ENCODE measurements around the gene CKM.
"Not testable (repeated sequence)": the region's sequence is repeated elsewhere in the genome, so short reads cannot be mapped to it uniquely, and the experiment has no call there.

Gene CKM

GRCh38 chr19:45321848-45322247, 827 bp downstream of the CKM start:
- DNase-seq (ENCODE audit: low read depth in 1 of 2, low spot score in 1 of 2) = no peak

- DNase-seq (ENCODE audit: low read depth in 1 of 2, low spot score in 1 of 2) = no peak
Observed at GRCh38 chr19:45320997-45321775, 1.5 kb downstream of the CKM start.

DNA sequence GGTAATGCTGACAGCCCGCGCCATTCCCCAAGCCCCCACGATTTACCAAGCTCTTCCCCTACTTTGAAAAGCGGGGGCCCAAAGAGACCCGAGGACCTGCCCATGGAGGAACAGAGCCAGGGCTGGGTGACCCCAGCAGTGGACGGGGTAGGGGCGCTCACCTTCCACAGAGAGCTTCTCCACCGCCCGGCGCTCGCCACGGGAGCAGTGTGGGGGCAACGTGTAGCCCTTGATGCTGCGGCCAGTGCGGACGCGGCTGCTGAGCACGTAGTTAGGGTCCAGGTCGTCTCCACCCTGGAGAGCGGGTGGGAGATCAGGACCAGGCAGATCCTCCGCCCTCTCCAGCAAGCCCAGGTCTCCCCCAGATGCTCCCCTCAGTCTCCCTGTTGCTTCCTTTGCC, 7.4 kb downstream of the CKM start:
- DNase-seq (ENCODE audit: low read depth in 1 of 2, low spot score in 1 of 2) = no peak

DNA sequence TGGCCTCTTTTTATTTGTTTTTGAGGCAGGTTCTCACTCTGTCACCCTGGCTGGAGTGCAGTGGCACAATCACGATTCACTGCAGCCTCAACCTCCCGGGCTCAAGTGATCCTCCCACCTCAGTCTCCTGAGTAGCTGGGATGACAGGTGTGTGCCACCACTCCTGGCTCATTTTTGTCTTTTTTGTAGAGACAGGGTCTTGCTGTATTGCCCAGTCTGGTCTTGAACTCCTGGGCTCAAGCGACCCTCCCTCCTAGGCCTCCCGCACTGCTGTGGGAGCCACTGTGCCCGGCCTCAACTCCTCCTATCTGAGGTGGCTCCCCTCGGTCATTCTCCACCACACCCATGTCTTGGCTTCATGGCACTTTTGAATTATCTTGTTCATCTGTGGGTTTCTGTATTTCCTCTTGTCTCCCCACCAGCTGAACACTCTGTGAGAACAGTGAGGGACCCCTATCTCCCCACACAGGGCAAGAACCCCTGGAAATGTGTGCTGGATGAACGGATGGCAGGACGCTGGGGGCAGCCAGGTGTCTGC, 7.9 kb downstream of the CKM start:
- DNase-seq (ENCODE audit: low read depth in 1 of 2, low spot score in 1 of 2) = no peak

DNA sequence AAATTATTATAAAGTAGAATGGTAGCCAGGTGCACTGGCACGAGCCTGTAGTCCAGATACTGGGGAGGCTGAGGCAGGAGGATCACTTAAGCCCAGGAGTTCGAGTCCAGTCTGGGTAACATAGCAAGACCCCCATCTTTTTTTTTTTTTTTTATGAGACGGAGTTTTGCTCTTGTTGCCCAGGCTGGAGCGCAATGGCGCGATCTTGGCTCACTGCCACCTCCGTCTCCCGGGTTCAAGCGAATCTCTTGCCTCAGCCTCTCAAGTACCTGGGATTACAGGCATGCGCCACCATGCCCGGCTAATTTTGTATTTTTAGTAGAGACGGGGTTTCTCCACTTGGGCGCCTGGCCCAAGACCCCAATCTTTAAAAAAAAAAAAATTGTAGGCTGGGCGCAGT, 10.4 kb downstream of the CKM start:
- DNase-seq (ENCODE audit: low read depth in 1 of 2, low spot score in 1 of 2) = not testable (repeated sequence)

- no peak for DNase-seq (ENCODE audit: low read depth in 1 of 2, low spot score in 1 of 2)
Observed at GRCh38 chr19:45311621-45312020, 11.1 kb downstream of the CKM start.

- not testable (repeated sequence) for DNase-seq (ENCODE audit: low read depth in 1 of 2, low spot score in 1 of 2)
Observed at GRCh38 chr19:45309322-45309721, 13.4 kb downstream of the CKM start.

DNA sequence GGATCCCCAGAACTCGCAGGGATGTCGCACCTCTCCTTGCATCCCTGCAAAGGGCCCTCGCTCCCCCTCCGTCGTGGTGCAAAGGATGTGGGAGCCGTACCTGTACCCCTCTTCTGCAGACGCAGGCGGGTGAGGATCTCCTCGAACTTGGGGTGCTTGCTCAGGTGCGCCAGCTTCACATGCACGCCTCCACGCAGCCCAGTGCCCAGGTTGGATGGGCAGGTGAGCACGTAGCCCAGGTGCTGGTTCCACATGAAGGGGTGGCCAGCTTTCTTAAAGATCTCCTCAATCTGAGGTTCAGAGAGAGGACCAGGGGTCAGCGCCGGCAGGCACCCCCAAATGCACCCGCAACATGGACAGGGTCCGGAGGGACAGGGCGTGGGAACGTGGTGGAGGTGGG, 15.3 kb downstream of the CKM start:
- DNase-seq (ENCODE audit: low read depth in 1 of 2, low spot score in 1 of 2) = no peak

DNA sequence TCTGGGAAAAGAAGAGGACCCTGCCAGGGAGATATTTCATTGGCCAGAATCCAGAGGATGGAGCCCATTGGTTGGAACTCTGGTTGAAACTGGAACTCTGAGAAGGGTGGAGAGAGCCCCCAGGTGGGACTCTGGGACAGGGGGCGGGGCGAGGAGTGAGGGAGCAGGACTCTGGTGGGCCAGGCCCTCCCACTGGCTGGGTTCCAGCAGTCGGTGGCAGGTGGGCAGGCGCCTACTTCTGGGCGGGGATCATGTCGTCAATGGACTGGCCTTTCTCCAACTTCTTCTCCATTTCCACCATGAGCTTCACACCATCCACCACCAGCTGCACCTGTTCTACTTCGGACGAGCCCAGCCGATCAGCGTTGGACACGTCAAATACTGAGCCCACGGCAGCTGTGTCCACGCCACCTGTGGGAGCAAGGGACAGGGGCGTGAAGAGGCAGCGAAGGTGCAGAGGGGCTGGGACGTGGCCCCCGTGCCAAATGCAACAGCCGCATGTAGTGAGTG, 16.1 kb downstream of the CKM start:
- no peak for DNase-seq (ENCODE audit: low read depth in 1 of 2, low spot score in 1 of 2)

GRCh38 chr19:45306040-45306439, 16.6 kb downstream of the CKM start:
- DNase-seq (ENCODE audit: low read depth in 1 of 2, low spot score in 1 of 2) = no peak

DNA sequence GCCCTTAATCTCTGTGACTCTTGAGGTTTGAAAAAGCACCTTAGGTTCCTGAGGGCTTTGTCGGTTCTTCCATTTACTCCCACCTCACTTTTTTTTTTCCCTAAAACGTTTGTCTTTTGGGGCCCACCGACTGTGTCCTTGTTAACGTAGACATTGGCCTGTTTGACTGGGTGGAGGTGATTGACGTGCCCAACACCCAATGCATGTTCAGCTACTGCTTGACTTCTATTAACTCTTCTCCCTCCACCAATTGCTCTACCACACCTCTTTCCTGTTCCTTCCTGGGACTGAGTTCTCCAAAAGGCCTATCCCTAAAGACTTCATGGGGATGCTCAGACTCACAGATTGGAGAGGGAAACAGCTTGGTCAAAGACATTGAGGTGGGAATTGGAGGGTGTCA, 17.3 kb downstream of the CKM start:
- DNase-seq (ENCODE audit: low read depth in 1 of 2, low spot score in 1 of 2) = no peak

- DNase-seq (ENCODE audit: low read depth in 1 of 2, low spot score in 1 of 2) = no peak
Observed at GRCh38 chr19:45305007-45305406, 17.7 kb downstream of the CKM start.

- no peak for DNase-seq (ENCODE audit: low read depth in 1 of 2, low spot score in 1 of 2)
Observed at GRCh38 chr19:45304141-45304926, 18.3 kb downstream of the CKM start.

DNA sequence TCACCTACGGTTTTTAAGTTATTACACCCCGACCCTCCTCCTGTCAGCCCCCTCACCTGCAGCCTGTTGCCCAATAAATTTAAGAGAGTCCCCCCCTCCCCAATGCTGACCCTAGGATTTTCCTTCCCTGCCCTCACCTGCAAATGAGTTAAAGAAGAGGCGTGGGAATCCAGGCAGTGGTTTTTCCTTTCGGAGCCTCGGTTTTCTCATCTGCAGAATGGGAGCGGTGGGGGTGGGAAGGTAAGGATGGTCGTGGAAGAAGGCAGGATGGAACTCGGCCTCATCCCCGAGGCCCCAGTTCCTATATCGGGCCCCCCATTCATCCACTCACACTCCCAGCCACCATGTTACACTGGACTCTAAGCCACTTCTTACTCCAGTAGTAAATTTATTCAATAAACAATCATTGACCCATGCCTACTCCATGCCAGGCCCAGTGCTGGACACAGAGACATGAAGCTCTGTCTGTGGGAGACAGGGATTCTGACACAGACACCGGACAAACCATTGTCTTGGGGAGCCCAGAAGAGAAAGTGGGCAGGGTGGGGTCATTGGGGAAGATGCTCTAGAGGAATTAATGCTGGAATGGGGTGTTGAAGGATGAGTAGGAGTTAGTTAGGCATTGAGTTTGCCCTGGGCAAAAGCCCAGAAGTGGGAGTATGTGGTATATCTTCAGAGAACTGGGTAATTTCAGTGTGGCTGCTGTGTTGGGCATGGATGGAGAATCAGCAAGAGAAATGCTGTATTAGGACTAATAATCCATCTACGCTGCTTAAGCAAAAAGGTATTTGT, 19.2 kb downstream of the CKM start:
- no peak for DNase-seq (ENCODE audit: low read depth in 1 of 2, low spot score in 1 of 2)

GRCh38 chr19:45302416-45302815, 20.3 kb downstream of the CKM start:
- no peak for DNase-seq (ENCODE audit: low read depth in 1 of 2, low spot score in 1 of 2)

- no peak for DNase-seq (ENCODE audit: low read depth in 1 of 2, low spot score in 1 of 2)
Observed at GRCh38 chr19:45299719-45300118, 23.0 kb downstream of the CKM start.

DNA sequence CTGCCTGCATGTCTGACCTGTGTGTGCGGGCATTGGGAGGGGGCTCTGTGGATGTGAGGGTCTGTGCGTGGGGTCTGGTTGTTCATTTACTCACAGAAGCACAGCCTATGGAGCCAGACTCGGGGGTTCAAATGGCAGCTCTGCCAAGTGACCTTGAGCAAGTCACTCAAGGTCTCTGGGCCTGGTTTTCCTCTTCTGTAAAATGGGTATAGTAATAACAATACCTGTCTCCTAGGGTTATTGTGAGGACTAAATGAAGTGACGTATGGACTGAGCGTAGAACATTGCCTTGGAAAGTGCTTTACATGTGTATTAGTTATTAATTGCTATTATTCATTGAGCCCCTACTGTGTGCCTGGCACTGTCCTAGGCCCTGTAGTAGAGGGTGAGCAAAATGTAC, 24.4 kb downstream of the CKM start:
- DNase-seq (ENCODE audit: low read depth in 1 of 2, low spot score in 1 of 2) = no peak

GRCh38 chr19:45297674-45298073, 25.0 kb downstream of the CKM start:
- no peak for DNase-seq (ENCODE audit: low read depth in 1 of 2, low spot score in 1 of 2)

- DNase-seq (ENCODE audit: low read depth in 1 of 2, low spot score in 1 of 2) = no peak
Observed at GRCh38 chr19:45296355-45296754, 26.3 kb downstream of the CKM start.

- no peak for DNase-seq (ENCODE audit: low read depth in 1 of 2, low spot score in 1 of 2)
Observed at GRCh38 chr19:45295873-45296272, 26.8 kb downstream of the CKM start.

DNA sequence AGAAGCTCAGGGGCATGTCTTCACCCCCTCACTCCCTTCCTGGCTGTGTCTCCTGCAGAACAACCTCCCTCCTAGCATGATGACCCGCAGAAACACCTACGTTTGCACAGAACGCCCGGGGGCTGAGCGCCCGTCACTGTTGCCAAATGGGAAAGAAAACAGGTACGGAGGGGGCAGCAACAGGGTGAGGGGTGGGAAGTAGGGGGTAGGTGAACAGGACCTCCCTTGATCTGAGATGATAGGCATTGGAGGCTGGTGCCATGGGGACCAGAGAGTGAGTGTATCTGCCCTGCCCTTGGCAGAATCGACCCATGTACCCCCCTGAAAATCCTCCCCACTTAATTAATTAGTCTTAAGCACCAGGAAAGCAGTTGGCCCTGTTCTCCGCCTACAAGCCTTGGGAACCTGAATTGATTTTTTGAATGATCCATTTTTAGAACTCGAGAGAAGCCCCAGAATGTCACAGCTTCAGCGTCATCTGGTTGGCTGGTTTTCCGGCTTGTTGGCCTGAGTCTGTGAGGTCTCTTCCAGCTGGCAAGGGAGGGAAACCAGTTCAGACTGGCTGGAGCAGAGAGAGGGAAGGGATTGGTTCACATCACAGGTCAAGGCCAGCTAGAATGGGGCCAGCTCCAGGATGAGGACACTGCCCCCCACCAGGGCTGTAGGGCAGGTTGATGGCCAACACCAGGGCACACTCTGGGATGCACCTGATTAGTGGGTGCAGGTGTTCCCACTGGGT, 28.2 kb downstream of the CKM start:
- no peak for DNase-seq (ENCODE audit: low read depth in 1 of 2, low spot score in 1 of 2)

All from activated T-helper 1 cell treated with anti-CD3 and anti-CD28 coated beads, Interleukin-2, amount 50 U/mL, for 16 hours (primary cell).